Measurements from ENCODE around the gene GRIA1. TPM values are rescaled to one million over a fixed set of nuclear protein-coding genes. Genes with fewer than 3 reads are reported as not detected.

The GRIA1 gene
- total and polyA plus RNA-seq, 2 donors (not counting 1 experiment from before 2014, with no cell fraction given), result not detected

DNA sequence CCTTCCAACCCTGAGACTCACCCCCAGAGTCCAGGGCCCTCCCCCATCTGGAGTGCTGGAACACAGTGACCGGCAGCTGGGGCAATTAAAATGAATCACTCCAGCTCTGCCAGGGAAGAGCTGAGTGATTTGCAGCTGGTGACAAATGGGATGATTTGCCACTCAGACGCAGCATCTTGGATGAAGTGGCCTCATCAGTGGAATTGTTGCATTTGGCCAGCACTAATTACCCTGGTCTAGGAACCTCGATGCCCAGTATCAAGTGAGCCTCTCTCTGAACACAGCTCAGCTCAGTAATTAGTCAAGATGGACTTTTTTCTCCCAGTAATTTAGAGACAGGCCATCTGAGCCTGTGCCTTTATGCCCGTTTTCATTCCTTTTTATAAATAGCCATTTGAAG lies 259.5 kb downstream of the GRIA1 start:
- intact Hi-C loops (cut with micrococcal nuclease), result no loop called here
- no peak overlapping the region for H3K4me3 Mint-ChIP-seq
- DNase-seq (no peak), ATAC-seq (ENCODE audit: low read depth) (no peak)
- no peaks in the 10 kb centered on the region for H3K9me3 Mint-ChIP-seq (ENCODE audit: insufficient read depth)
- WGBS (ENCODE audit: insufficient coverage), result 82% methylated on average over 3 of the region's 4 CpGs
- H3K79me2 ChIP-seq (ENCODE audit: control insufficient read depth, insufficient read depth, low read length), result no peaks in the 10 kb centered on the region
- peaks cover 0 to 3% (median 0%) of the 10 kb centered on the region in 4 experiments for H3K27me3 ChIP-seq (replicated peaks in 1 of 4; ENCODE audit: control extremely low read depth in 1 of 4, control insufficient read depth in 3 of 4, insufficient read depth in 4 of 4, low read length in 3 of 4)
- CTCF ChIA-PET, result no interaction called here
- H3K4me1 ChIP-seq (ENCODE audit: control insufficient read depth in 2 of 2, insufficient read depth in 2 of 2, low read length in 2 of 2), result no peaks in the 10 kb centered on the region
- POLR2A ChIA-PET, result no interaction called here
- H3K4me3 ChIP-seq (ENCODE audit: control extremely low read depth in 1 of 5, extremely low read depth in 1 of 5, insufficient read depth in 1 of 5, low read depth in 2 of 5, low read length in 4 of 5), result no peak overlapping the region
- no peak overlapping the region for H3K9ac ChIP-seq (ENCODE audit: low read length)
- no peaks in the 10 kb centered on the region for H3K9me3 ChIP-seq (ENCODE audit: control extremely low read depth in 1 of 3, control insufficient read depth in 2 of 3, insufficient read depth in 1 of 3, low read length in 2 of 3)
- H3K27ac ChIP-seq (ENCODE audit: low read length in 2 of 2), result no peak overlapping the region
- H3K27me3 Mint-ChIP-seq, result no peaks in the 10 kb centered on the region
- no peaks in the 10 kb centered on the region for H3K36me3 ChIP-seq (replicated peaks in 1 of 2; ENCODE audit: control extremely low read depth in 1 of 2, control insufficient read depth in 1 of 2, extremely low read depth in 1 of 2, insufficient read depth in 2 of 2, low read length in 1 of 2)
- no peak for TF ChIP-seq EZH2 (IDR thresholded peaks at IDR 0.05; ENCODE audit: borderline replicate concordance, insufficient read depth, low read depth, low read length, poor library complexity, severe bottlenecking)
- no peak for TF ChIP-seq CTCF (IDR thresholded peaks at IDR 0.05)
- no peaks in the 10 kb centered on the region for H3K4me1 Mint-ChIP-seq
- no peak overlapping the region for H2AFZ ChIP-seq (ENCODE audit: insufficient read depth, low read depth, low read length, poor library complexity, severe bottlenecking)
- H4K20me1 ChIP-seq (ENCODE audit: control insufficient read depth, insufficient read depth, low read length, poor library complexity, severe bottlenecking), result no peaks in the 10 kb centered on the region
- no peak overlapping the region for H3K4me2 ChIP-seq (replicated peaks; ENCODE audit: low read depth, low read length, poor library complexity, severe bottlenecking)
- H3K27ac Mint-ChIP-seq, result no peak overlapping the region

- H3K27ac ChIP-seq (ENCODE audit: low read length in 2 of 2), result no peak overlapping the region
- Mint-ChIP-seq H3K9me3 (ENCODE audit: insufficient read depth) (no peaks in the 10 kb centered on the region), H3K4me3 (no peak overlapping the region), H3K27me3 (no peaks in the 10 kb centered on the region), H3K27ac (no peak overlapping the region), H3K4me1 (no peaks in the 10 kb centered on the region)
- H3K9ac ChIP-seq (ENCODE audit: low read length), result no peak overlapping the region
- no peak overlapping the region for H3K4me3 ChIP-seq (ENCODE audit: control extremely low read depth in 1 of 5, extremely low read depth in 1 of 5, insufficient read depth in 1 of 5, low read depth in 2 of 5, low read length in 4 of 5)
- 100% methylated on average over 3 of the region's 3 CpGs for WGBS (ENCODE audit: insufficient coverage)
- H2AFZ ChIP-seq (ENCODE audit: insufficient read depth, low read depth, low read length, poor library complexity, severe bottlenecking), result no peak overlapping the region
- TF ChIP-seq EZH2 (IDR thresholded peaks at IDR 0.05; ENCODE audit: borderline replicate concordance, insufficient read depth, low read depth, low read length, poor library complexity, severe bottlenecking) (no peak), CTCF (IDR thresholded peaks at IDR 0.05) (no peak)
- no peak overlapping the region for H3K4me2 ChIP-seq (replicated peaks; ENCODE audit: low read depth, low read length, poor library complexity, severe bottlenecking)
- peaks cover 0 to 6% (median 0%) of the 10 kb centered on the region in 3 donors for H3K9me3 ChIP-seq (ENCODE audit: control extremely low read depth in 1 of 3, control insufficient read depth in 2 of 3, insufficient read depth in 1 of 3, low read length in 2 of 3)
- ChIA-PET POLR2A (no interaction called here), CTCF (no interaction called here)
- no peaks in the 10 kb centered on the region for H4K20me1 ChIP-seq (ENCODE audit: control insufficient read depth, insufficient read depth, low read length, poor library complexity, severe bottlenecking)
- intact Hi-C loops (cut with micrococcal nuclease), result no loop called here
- no peaks in the 10 kb centered on the region for H3K79me2 ChIP-seq (ENCODE audit: control insufficient read depth, insufficient read depth, low read length)
- ATAC-seq (ENCODE audit: low read depth), result no peak
- no peaks in the 10 kb centered on the region for H3K4me1 ChIP-seq (ENCODE audit: control insufficient read depth in 2 of 2, insufficient read depth in 2 of 2, low read length in 2 of 2)
- H3K36me3 ChIP-seq (replicated peaks in 1 of 2; ENCODE audit: control extremely low read depth in 1 of 2, control insufficient read depth in 1 of 2, extremely low read depth in 1 of 2, insufficient read depth in 2 of 2, low read length in 1 of 2), result no peaks in the 10 kb centered on the region
- peaks cover 0 to 3% (median 0%) of the 10 kb centered on the region in 4 experiments for H3K27me3 ChIP-seq (replicated peaks in 1 of 4; ENCODE audit: control extremely low read depth in 1 of 4, control insufficient read depth in 3 of 4, insufficient read depth in 4 of 4, low read length in 3 of 4)
- DNase-seq, result no peak
Observed at GRCh38 chr5:153751251-153751650, 260.8 kb downstream of the GRIA1 start.

Measured in B cell (primary cell).